Endothelial cell of umbilical vein (primary cell): ENCODE results near the gene AAGAB.

Source experiments
- EZH2 ChIP-seq: IDR thresholded peaks from 2 replicates; pipeline ENCODE4 v1.6.1; 2012; ENCODE audit warnings: borderline replicate concordance, low read depth, mild to moderate bottlenecking, moderate library complexity, low read length, inconsistent platforms; ENCODE audit not compliant: severe bottlenecking
- JUN ChIP-seq: IDR thresholded peaks from 2 replicates; pipeline ENCODE4 v1.6.1; 2011; ENCODE audit warnings: borderline replicate concordance, low read depth; ENCODE audit not compliant: insufficient read length, insufficient read depth
- POLR2A ChIP-seq: IDR thresholded peaks from 2 replicates; pipeline ENCODE4 v1.6.1; 2012; ENCODE audit warnings: low read depth, mild to moderate bottlenecking, control low read depth, low read length
- TF ChIP-seq, protein P1 (sequence below): IDR thresholded peaks from 2 replicates; pipeline ENCODE4 v1.6.1; 2011; ENCODE audit not compliant: insufficient read depth, insufficient read length
- TF ChIP-seq, protein P2 (sequence below), 2 donors: IDR thresholded peaks; 1 replicate in 1 of 2; 2 replicates in 1 of 2; pipeline ENCODE4 v1.5.1; 2011; ENCODE audit warnings: low read length in 2 of 2, mild to moderate bottlenecking in 2 of 2, moderate library complexity in 2 of 2, control low read depth in 1 of 2, inconsistent platforms in 1 of 2, low read depth in 1 of 2; ENCODE audit not compliant: insufficient read depth in 1 of 2; ENCODE audit errors: extremely low read depth in 1 of 2

DNA sequence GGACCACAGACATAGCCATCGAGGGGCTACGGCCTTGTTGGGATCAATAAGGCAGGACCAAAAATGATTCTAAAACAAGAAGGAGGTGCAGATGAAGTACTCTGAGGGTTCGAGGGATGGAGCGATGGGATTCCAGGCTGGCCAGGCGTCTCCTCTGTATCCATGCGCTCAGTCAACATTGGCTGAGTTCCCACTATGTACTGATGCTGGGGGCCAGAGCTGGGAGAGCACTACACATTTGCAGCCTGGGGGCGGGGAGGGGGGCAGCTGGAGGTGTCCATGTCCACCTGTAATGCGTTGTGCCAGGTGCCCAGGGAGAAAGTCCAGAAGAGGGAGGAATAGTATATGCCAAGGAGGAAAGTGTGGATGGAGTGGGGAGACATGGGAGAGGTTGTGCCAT, 81.5 kb downstream of the AAGAB start:
- no peak for TF ChIP-seq JUN
- TF ChIP-seq, protein P1, sequence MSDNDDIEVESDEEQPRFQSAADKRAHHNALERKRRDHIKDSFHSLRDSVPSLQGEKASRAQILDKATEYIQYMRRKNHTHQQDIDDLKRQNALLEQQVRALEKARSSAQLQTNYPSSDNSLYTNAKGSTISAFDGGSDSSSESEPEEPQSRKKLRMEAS: no peak
- TF ChIP-seq, protein P2, sequence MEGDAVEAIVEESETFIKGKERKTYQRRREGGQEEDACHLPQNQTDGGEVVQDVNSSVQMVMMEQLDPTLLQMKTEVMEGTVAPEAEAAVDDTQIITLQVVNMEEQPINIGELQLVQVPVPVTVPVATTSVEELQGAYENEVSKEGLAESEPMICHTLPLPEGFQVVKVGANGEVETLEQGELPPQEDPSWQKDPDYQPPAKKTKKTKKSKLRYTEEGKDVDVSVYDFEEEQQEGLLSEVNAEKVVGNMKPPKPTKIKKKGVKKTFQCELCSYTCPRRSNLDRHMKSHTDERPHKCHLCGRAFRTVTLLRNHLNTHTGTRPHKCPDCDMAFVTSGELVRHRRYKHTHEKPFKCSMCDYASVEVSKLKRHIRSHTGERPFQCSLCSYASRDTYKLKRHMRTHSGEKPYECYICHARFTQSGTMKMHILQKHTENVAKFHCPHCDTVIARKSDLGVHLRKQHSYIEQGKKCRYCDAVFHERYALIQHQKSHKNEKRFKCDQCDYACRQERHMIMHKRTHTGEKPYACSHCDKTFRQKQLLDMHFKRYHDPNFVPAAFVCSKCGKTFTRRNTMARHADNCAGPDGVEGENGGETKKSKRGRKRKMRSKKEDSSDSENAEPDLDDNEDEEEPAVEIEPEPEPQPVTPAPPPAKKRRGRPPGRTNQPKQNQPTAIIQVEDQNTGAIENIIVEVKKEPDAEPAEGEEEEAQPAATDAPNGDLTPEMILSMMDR (IDR thresholded peaks at IDR 0.05; ENCODE audit: extremely low read depth in 1 of 2, insufficient read depth in 1 of 2, low read depth in 1 of 2, low read length in 2 of 2): no peak
- no peak for TF ChIP-seq POLR2A
- TF ChIP-seq EZH2: no peak
